HG02610 (cell line): ENCODE measurements around the gene MAP3K3.
A peak's percentile ranks its signal among the peaks of the same experiment; 100 is the strongest.

Experiments used
- ATAC-seq: cut with Tn5 transposase; IDR thresholded peaks from one replicate; pipeline ENCODE4 v1.9.1; 2021; ENCODE audit warnings: mild to moderate bottlenecking, moderate library complexity; ENCODE audit not compliant: unreplicated experiment

Gene MAP3K3

DNA sequence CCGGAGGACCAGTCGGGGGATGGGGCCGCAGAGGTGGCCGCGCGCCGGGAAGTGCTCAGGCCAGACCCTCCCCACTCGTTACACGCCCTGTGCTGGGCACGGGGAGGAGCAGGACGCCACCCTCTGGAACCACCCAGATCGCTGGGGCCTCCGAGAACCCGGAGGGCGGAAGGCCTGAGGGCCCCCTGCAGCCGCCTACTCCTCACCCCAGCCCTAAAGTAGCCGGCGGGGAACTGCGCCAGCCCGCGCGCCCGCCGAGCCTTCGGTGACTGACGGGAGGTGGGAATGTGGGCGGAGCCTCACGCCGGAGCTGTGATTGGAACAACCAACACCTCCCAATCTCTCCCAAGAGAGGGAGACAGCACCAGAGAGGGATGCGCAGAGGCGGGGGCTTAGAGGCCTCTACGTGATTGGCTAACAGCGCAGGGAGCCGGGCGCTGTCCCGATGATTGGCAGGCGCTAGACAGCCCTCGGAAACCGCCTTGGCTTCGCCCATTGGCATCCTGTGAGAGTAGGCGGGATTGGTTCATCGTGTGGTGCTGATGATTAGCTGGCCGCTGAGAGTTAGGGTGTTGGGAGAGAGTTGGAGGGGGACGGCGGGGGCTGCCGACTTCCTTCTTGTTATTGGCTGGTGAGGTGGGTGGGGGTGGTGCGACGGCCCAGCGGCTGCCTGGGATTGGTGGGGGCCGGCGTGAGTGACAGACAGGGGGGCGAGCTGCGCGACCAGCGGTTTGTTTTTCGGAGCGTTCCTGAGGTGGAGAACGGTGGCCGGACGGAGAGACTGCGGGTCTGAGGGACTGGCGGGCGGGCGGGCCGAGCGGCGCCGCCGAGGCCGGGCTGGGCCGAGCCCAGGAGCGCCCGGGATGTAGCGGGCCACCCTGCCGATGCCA lies at the start of gene MAP3K3:
Gene MAP3K3, plus strand, starts transcription at position 734 of the 890 bp plus-strand sequence. CDS start 343 bp downstream, outside the sequence.
- peak; percentile 95 for ATAC-seq

DNA sequence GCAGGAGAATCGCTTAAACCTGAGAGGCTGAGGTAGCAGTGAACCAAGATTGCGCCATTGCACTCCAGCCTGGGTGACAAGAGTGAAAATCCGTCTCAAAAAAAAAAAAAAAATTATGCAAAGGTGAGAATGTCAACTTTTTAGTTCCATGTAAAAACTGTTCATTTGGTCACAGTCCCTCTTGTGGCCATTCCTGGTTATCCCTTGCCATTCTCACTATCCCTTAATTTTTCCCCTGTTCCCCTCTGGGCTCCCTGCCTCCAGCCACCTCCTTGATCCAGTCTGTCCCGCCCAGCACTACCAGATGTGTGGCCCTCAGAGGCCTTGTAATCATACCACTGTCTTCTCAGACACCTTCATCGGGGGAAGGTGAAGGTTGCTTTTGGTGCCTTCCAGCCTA lies 48.6 kb upstream of the MAP3K3 start:
- ATAC-seq: no peak

DNA sequence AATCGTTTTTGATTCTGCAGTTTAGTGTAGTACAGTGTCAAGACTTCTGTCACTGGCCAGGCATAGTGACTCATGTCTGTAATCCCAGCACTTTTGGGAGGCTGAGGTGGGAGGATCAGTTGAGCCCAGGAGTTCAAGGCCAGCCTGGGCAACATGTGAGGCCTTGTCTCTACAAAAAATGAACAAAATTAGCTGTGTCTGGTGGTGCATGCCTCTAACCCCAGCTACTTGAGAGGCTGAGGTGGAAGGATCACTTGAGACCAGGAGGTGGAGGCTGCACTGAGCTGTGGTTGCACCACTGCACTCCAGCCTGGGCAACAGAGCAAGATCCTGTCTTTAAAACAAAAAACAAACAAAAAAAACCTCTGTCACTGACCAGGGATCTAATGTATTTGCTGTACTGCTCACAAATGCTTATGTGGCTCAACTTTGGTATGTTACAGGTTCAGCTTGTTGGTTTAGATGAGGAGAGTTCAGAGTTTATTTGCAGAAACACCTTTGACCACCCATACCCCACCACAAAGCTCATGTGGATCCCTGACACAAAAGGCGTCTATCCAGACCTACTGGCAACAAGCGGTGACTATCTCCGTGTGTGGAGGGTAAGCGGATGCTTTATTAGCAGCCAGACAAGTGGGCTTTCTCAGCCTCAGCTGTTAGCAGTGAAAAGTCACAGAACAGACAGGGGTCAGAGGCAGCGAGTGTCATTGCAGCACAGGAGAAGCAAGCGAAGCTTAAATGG lies 44.0 kb upstream of the MAP3K3 start:
- no peak for ATAC-seq

DNA sequence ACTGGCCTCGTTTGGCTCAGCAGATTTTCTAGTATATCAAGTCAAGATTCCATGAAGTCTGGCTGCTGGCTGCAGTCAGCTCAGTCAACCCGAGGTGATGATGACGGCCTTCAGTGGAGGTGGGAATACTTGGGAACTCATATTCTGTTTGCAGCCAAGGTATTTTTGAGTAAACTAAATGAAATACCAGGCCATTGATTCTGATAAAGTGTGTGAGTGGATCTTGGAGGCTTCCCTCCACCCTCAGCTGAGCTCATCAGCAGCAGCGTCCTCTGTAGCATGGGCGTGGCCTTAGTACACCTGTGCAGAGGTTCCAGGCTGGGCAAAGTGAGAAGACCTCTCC lies 43.5 kb upstream of the MAP3K3 start:
- ATAC-seq: no peak

GRCh38 chr17:63579633-63580032 lies 42.6 kb upstream of the MAP3K3 start:
- ATAC-seq: no peak

DNA sequence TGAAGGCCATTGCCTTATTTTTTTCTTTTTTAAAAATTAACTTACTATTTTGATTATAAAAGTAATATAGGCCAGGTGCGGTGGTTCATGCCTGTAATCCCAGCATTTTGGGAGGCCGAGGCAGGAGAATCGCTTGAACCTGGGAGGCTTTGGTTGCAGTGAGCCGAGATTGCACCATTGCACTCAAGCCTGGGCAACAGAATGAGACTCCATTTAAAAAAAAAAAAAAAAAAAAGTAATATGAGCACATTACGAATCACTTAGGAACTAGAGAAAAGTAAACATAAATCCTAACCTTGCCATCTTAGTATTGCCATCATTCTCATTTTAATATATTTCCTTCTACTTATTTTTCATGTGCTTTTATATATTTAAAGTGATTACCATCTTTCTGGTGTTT lies 34.4 kb upstream of the MAP3K3 start:
- no peak for ATAC-seq

DNA sequence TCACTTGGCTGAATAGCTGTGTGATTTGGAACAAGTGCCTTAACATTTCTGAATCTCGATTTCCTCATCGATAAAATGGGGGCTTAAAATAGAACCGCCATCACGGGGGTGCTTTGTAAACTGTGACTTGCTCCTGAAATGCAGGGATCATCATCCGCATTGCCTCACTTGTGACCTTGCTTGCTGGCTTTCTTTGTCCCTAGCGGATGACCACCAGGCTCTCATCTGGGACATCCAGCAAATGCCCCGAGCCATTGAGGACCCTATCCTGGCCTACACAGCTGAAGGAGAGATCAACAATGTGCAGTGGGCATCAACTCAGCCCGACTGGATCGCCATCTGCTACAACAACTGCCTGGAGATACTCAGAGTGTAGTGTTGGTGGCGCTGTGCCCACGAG lies 33.4 kb upstream of the MAP3K3 start:
- ATAC-seq: no peak

DNA sequence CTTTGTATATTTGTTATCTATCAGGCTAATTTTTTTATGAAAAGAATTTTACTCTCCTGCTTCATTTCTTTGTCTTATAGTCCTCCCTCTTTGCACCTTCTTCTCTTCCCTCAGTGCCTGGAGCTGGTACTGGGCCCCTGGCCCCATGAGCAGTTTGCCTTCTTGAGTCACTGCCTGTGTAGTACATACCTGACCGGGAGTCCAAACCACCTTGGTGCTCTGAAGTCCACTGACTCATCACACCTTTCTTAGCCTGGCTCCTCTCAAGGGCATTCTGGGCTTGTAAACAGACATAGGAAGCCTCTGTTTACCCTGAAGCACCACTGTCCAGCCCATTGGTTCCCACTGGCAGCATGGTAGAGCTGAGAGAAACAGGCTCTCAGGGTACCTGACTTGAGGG lies 32.6 kb upstream of the MAP3K3 start:
- ATAC-seq: no peak

GRCh38 chr17:63592797-63593196 lies 29.4 kb upstream of the MAP3K3 start:
- ATAC-seq: no peak

DNA sequence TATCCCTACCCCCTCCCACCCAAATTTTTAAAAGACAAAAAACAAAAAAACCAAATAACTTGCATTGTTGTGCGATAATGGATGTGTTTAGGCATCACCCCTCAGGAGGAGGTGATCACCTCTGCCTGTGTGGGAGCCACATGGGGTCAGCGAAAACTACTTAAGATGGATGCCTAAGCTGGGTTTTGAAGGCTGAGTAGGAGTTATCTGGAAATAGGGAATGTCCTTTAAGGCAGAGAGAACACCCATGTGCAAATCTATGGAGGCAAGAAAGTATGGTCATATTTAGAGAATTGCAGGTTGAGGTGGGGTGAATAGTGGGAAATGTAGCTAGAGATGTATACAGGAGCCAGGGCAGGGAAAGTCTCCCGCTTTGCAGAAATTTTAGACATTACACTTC lies 27.1 kb upstream of the MAP3K3 start:
- ATAC-seq: no peak

DNA sequence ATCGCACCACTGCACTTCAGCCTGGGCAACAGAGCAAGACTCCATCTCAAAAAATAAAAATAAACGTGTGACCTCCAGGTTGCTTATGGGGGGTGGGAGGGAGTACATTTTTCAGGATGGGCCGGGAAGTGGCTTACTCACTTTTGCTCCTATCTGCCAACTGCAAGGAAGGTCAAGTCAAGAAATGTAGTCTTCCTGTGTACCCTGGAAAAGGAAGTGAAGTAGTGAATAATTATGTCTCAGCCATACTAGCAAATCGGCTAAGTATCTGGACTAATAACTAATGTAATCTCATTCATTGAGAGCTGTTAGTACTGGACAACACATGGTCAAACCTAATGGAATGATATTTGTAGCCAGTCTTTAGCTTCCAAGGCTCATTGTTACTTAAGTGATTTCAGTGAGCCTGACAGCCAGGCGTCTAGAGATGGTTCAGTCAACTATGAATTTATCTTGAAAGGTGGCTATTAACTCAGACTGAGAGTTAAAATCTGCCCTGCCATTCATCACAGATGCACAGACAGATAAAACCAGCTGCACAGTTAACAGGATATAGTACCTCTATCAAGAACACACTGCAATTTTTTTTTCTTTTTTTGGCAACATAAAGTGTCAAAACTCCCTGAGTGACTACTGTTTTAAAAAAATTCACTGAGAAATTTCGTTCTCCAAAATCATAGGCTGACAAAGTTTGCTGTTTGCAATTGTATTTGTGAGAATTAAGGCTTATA lies 25.2 kb upstream of the MAP3K3 start:
- ATAC-seq: no peak

GRCh38 chr17:63598281-63598680 lies 23.9 kb upstream of the MAP3K3 start:
- ATAC-seq: no peak

- peak; percentile 83 for ATAC-seq
Observed at GRCh38 chr17:63600569-63601438, 21.4 kb upstream of the MAP3K3 start, which contains the start of gene TACO1. TSS of gene TACO1 (plus strand) at chr17:63600895. CDS start at chr17:63601084, 189 bp downstream.

- ATAC-seq: no peak
Observed at GRCh38 chr17:63601439-63602371, 20.5 kb upstream of the MAP3K3 start.

GRCh38 chr17:63609816-63610573 lies 12.2 kb upstream of the MAP3K3 start:
- no peak for ATAC-seq

DNA sequence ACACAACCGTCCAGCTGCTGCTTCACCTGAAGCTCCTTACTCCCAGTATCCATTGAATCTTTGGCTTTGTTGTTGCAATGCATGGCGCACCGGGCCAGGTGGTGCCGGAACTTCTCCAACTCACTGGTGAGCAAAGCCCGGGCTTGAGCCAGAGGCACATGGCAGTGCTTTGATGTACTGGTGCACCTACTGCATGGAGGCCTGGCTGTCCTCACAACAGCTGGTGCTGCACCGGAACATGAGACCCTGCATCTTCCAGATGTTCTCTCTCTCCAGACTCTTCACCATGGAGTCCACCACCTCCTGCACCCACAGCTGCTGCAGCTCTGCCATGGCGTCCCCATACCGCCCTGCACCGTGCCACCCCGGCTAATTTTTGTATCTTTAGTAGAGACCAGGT lies 11.4 kb upstream of the MAP3K3 start:
- no peak for ATAC-seq

DNA sequence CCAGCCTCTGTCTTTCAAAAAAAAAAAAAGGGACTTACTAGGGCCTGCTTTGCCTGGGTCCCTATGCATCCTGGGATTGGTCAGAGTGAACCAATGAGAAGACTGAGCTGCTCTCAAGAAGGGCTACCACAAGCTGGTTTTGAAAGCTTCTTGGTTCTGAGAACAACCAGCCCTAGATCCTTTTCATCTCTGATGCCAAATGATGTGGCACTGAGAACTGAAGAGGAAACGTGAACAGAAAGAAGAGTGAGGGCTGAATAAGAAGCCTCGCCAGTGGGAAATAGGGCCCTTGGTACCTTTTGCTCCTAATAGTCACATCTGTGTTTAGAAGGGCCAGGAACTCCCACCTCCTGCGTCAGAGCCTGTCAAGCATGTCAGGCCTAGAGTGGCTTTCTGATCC lies 10.9 kb upstream of the MAP3K3 start:
- ATAC-seq: no peak

GRCh38 chr17:63613663-63614062 lies 8.6 kb upstream of the MAP3K3 start:
- ATAC-seq: no peak

DNA sequence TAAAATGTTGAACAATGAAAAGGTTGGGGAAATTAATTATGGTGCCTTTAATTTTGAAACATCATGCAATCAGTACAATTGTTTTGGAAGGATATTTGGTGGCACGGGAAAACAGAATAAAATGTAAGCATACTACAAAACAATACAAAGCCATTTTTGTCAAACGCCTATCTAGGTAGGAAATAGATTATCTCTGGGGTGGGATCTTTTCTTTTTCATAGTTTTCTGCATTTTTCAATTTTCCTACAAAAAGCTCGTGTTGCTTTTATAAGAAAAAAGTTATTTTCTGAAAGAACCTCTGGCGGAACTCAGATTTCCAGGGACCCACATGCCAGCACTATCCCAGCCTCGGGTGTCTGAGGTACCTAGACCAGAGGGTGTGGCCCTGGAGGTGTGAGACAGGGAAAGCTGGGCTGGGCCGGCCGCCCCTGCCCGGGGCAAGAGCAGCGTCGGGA lies 961 bp upstream of the MAP3K3 start:
- no peak for ATAC-seq
